NB4 (cell line): ENCODE measurements around the gene HOXA4.
A peak's percentile ranks its signal among the peaks of the same experiment; 100 is the strongest.

ENCODE experiments used
- DNase-seq: peaks from one replicate; pipeline ENCODE4 v3.0.0; 2010; ENCODE audit warnings: low read depth
- H3K4me3 ChIP-seq: one replicate; pipeline ENCODE4 v1.5.1; 2011; ENCODE audit warnings: mild to moderate bottlenecking, low read depth, low read length, moderate library complexity
- CTCF ChIP-seq: IDR thresholded peaks from one replicate; pipeline ENCODE4 v1.5.1; 2012; ENCODE audit warnings: low read depth, low read length
- MAX ChIP-seq: IDR thresholded peaks from 2 replicates; pipeline ENCODE4 v1.6.1; 2011; ENCODE audit warnings: low read depth, low read length
- MYC ChIP-seq: IDR thresholded peaks from 2 replicates; pipeline ENCODE4 v1.6.1; 2011; ENCODE audit warnings: low read depth, low read length
- POLR2A ChIP-seq: IDR thresholded peaks from 2 replicates; pipeline ENCODE4 v1.6.1; 2011; ENCODE audit warnings: mild to moderate bottlenecking; ENCODE audit not compliant: insufficient read length; ENCODE audit errors: extremely low read depth

Gene HOXA4

GRCh38 chr7:27130540-27131389, at the start of gene HOXA4:
TSS of gene HOXA4 (minus strand) at chr7:27130757. CDS start at chr7:27130733, 24 bp downstream.
- peak within 1 kb of the TSS; percentile 66 for H3K4me3 ChIP-seq
- peak; percentile 76 for TF ChIP-seq POLR2A
- no peak for TF ChIP-seq CTCF
- TF ChIP-seq MAX = peak; percentile 80
- peak; percentile 95 for DNase-seq

DNA sequence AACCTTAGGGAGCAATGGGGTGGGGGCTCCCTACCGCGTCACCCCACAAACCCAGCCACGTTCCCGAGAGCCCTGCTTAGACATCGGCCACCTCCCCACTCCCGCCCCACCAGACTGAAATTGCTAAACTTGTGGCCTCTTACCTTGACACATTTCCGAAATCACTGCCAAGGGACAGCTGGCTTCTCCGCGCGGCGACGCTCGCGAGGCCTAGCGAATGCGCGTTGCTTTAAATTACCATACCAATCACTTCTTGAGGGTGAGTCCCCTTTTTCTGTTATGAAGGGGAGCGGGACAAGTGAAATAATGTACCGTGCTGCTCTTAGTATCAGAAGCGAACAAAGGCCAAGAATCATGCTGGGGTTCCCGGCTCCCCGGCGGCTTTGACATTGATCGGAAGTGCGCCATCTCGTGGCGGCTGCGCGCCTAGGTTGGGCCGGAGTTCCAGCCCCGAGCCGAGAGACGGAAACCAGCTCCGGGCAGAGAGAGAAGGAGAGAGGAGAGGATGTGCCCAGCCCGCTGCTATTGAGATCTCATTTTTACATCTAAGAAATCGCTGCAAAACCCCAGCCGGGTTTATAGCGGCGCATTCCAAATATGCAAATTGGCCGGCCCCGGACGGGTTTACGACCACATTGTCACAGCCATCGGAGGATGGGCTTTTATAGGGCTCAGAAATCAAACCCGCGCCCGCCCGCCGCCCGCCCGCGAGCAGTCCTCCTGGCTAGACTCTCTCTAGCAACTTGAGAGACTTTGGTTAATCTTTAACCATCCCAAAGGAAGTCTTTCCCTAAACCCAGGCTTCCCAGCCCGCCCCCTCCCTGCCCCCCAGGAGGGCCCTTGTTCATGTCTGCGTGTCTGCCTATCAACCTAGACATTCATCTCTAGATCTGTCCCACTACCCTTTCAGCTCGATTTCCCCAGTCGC, 49.2 kb upstream of the HOXA4 start:
- peak; percentile 89 for DNase-seq
- H3K4me3 ChIP-seq = no peak overlapping the region
- TF ChIP-seq MYC (0 out of 2 replicates have a peak, but pooled peaks have one; percentile 12), CTCF (peak; percentile 96), MAX (peak; percentile 56), POLR2A (no peak)

DNA sequence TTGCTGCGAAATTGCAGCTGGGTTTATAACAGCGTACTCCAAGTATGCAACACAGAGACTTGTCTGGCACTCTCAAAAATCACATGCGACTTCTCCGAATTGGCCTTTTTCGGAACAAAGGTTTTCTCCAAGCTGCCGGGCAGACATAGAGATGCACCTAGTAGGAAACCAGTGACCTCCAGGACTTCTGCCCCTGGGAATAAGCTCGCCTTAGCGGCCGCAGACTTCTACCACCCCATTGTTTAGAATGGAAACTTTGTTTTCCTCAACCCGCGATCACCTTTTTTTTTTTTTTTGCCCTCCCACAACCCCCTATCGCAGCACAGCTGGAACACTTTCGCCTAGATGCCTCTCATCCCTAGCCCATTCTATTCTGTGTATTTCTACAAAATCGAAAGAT, 48.5 kb upstream of the HOXA4 start:
- TF ChIP-seq CTCF (no peak), MAX (no peak), POLR2A (no peak), MYC (no peak)
- H3K4me3 ChIP-seq = no peak overlapping the region
- no peak for DNase-seq

DNA sequence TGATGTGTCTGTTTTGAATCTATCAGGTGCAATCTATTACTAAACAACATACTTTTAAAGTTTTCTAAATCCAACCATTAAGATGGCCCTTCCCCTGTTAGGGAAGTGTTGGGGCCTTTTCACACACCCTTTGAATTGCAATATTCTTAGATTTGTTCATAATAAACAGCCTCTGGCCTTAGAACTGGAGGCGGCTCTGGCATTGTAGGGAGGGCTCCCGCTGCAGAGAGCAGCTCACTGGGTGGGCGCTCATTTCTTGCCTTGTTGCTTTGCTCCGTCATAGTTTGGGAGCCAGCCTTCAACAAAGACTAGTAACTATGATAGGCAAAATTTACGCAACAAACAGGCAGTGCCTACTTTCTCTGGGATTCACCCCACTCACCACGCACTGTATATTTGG, 47.8 kb upstream of the HOXA4 start:
- H3K4me3 ChIP-seq = no peak overlapping the region
- no peak for TF ChIP-seq POLR2A
- no peak for TF ChIP-seq CTCF
- TF ChIP-seq MYC = no peak
- TF ChIP-seq MAX = no peak

GRCh38 chr7:27177795-27178320, 47.3 kb upstream of the HOXA4 start:
- no peak overlapping the region for H3K4me3 ChIP-seq
- TF ChIP-seq POLR2A (no peak), MAX (no peak), CTCF (no peak), MYC (no peak)
- DNase-seq = no peak

More for the DNA sequence above, 47.8 kb upstream of the HOXA4 start:
- DNase-seq = no peak
